IPS-18c (cell line): Measurements from ENCODE around the gene AGBL5.
A peak's percentile ranks its signal among the peaks of the same experiment; 100 is the strongest.

ENCODE experiments used
- H3K4me3 ChIP-seq: 2 replicates; pipeline ENCODE4 v1.7.0; 2013; ENCODE audit warnings: low read depth, mild to moderate bottlenecking, low read length, moderate library complexity; ENCODE audit not compliant: insufficient read depth
- H3K9me3 ChIP-seq: one replicate; pipeline ENCODE4 v1.6.1; 2013; ENCODE audit warnings: mild to moderate bottlenecking, low read length, moderate library complexity; ENCODE audit not compliant: control insufficient read depth, insufficient read depth

AGBL5 gene

DNA sequence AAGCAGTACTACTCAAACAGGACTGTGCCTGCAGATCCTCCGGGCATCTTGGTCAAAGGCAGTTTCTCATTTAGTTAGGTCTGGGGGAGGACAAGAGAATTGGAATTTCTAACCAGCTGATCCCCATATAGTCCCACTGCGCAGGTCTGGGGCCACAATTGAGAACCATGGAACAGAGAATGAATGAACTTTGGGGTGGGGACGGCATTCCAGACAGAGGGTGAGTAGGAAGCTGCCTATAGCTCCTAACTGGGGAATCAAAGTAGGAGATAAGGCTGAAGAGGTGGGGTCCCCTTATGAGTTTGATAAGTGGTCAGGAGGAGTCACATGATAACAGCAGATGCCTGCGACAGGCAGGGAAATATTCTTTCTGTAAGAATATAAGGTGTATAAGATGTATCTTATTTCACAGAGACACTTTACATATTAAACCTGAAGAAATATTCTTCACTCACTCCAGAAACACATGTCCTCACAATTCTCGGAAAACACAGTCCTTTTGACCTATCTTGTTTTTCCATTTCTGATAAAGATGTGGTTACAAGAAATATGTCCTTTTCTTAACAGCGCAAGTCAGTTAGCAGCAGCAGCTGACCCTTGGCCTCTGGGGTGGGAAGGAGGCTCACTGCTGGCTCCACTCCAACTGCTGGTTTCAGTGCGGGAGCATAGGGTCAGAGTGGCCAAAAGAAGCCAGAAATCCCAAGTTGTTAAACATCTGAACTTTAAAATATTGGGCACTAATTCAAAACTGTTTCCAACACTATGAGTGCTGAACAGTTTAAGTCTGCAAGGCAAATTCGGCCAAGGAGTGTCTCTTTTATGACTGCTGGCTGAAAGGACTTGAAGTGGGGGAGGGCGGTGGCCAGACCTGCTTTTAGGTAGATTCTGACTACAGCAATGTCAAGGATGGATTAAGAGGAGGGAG is 31.3 kb upstream of the AGBL5 start:
- H3K9me3 ChIP-seq, result no peaks in the 10 kb centered on the region

DNA sequence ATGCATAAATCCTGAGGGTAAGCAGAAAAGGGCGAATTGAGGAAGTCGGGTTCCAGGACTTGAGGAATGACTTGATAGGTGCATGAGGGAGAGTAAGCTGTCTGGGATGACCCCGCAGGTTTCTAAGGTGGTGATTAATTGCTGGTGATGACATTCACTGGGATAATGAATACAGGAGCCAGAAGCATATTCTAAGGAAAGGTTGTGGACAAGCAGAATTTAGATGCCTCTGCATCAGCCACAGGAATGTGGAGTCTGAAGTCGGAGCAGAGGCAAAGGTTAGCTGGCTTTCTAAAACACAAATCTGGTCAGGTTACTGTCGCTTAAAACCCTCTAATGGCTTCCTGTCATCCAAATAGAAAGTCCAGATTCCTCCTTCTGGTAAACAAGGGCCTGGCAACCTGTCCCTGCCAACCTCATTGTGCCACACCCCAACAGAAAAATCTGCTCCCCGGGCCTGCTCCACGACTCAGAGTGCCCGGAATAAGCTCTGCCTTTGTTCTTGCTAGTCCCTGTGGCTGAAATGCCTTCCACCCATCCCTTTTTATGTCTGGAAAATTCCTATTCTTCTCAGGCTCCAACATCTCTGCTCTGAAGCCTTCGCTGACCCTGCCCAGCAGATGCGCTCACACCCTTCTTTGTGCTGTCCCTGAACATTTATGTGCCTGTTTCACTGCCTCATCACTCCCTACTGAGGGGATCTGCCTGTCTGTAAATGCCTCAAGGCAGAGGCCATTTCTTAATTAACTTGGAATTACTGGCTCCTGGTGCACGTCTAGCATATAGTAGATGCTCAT is 30.0 kb upstream of the AGBL5 start:
- H3K4me3 ChIP-seq, result no peak overlapping the region

More for the DNA sequence above, 31.3 kb upstream of the AGBL5 start:
- no peak overlapping the region for H3K4me3 ChIP-seq

DNA sequence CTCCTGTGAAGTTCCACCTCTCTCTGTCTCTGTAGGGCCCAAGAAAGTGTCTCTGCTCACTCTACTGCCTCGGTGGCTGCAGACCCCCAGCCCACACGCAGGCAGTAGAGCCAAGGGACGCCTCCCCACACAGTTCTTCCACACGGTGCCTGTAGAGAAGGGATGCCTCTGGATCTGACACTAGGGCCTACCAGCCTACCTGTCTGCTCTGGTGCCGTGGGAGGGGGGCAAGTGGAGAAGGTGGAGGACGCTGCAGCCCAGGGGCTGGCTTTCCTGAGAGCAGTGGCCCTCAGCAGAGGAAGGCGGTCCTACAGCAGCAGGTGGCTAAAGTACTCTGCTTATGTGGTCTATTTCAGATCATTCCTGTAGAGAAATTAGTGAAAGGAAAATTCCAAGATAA is 27.7 kb upstream of the AGBL5 start:
- H3K4me3 ChIP-seq, result no peak overlapping the region
- H3K9me3 ChIP-seq, result no peaks in the 10 kb centered on the region

More for the DNA sequence above, 30.0 kb upstream of the AGBL5 start:
- no peaks in the 10 kb centered on the region for H3K9me3 ChIP-seq

DNA sequence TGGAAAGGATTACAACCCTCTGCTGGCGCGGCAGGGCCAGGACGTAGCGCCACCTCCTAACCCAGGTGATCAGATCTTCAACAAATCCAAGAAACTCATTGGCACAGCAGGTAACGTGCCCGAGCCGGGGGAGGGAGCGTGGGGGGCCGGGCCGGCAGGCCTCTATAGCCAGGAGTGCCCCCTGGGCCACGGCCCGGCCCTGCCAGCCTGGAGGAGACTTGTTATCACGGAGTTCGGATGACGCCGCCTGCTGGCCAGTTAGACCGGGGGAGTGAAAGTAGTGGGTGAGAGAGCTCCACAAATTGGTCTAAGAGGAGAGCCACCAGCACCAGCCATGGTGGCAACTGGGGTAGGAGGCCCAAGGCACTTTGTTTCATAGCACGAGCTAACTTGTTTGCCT is 27.3 kb upstream of the AGBL5 start:
- Histone ChIP-seq H3K9me3 (no peaks in the 10 kb centered on the region), H3K4me3 (no peak overlapping the region)

GRCh38 chr2:27024812-27025211 is 26.7 kb upstream of the AGBL5 start:
- Histone ChIP-seq H3K4me3 (no peak overlapping the region), H3K9me3 (no peaks in the 10 kb centered on the region)

DNA sequence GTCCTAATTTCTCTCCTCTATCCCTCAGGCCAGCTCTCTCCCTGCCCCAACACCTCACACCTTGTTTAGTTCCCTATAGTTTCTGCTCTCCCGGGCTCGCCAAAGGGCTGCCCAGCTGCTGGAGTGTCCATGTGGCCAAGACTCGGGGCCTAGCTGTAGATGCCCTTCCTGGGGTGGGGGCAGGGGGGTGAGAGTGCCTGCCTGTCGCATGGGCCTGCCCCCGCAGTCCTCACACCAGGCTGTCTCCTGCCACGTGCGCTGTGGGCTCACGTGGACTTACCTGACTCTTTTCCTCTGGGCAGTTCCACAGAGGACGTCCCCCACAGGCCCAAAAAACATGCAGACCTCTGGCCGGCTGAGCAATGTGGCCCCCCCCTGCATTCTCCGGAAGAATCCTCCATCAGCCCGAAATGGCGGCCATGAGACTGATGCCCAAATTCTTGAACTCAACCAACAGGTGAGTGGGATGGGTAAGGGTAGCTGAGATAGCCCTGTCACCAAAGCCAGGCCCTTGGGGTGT is 26.1 kb upstream of the AGBL5 start:
- Histone ChIP-seq H3K4me3 (no peak overlapping the region), H3K9me3 (no peaks in the 10 kb centered on the region)

GRCh38 chr2:27025861-27026851 is 25.3 kb upstream of the AGBL5 start:
- Histone ChIP-seq H3K4me3 (no peak overlapping the region), H3K9me3 (no peaks in the 10 kb centered on the region)

GRCh38 chr2:27027211-27027651 is 24.2 kb upstream of the AGBL5 start:
- no peaks in the 10 kb centered on the region for H3K9me3 ChIP-seq
- no peak overlapping the region for H3K4me3 ChIP-seq

- no peak overlapping the region for H3K4me3 ChIP-seq
- H3K9me3 ChIP-seq, result no peaks in the 10 kb centered on the region
These were observed 22.4 kb upstream of the AGBL5 start for GRCh38 chr2:27029051-27029450.

GRCh38 chr2:27032495-27033252 is 18.8 kb upstream of the AGBL5 start, which contains the start of gene TMEM214:
TSS of gene TMEM214 (plus strand) at chr2:27032965. CDS start at chr2:27033016, 51 bp downstream.
- Histone ChIP-seq H3K9me3 (no peaks in the 10 kb centered on the region), H3K4me3 (peak within 1 kb of the TSS; percentile 93)

DNA sequence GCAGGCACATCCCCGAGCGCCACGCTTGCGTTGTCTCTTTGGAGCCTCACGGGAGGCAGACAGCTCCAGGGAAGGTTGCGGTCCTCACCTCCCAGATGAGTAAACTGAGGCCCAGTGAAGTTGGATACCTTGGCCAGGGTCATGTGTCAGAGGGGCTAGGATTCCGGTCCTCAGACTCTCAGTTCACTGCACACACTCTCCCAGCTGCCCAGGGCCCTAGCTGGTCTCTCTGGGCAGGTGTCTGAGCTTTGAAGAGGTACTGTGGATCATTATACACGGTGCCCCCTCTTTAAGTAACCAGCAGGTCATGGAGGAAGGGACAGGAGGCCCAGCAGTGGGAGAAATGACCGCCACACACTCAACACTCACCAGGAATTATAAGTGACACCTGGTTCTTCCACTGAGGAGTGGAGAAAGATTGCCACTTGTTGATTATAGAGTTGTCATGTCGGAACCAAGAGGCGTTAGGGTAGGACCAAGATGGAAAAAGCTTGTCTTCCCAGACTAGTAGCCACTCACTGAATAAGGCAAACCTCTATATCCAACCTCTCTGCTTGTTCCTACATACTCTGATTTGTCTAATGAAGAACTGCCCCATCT is 18.1 kb upstream of the AGBL5 start:
- peak overlapping the region; percentile 93 for H3K4me3 ChIP-seq
- H3K9me3 ChIP-seq, result no peaks in the 10 kb centered on the region

GRCh38 chr2:27038012-27038411 is 13.5 kb upstream of the AGBL5 start:
- Histone ChIP-seq H3K9me3 (no peaks in the 10 kb centered on the region), H3K4me3 (no peak overlapping the region)

- Histone ChIP-seq H3K9me3 (no peaks in the 10 kb centered on the region), H3K4me3 (no peak overlapping the region)
These were observed 12.7 kb upstream of the AGBL5 start for GRCh38 chr2:27038631-27039339.

- Histone ChIP-seq H3K4me3 (no peak overlapping the region), H3K9me3 (no peaks in the 10 kb centered on the region)
These were observed 12.0 kb upstream of the AGBL5 start for GRCh38 chr2:27039426-27039825.

DNA sequence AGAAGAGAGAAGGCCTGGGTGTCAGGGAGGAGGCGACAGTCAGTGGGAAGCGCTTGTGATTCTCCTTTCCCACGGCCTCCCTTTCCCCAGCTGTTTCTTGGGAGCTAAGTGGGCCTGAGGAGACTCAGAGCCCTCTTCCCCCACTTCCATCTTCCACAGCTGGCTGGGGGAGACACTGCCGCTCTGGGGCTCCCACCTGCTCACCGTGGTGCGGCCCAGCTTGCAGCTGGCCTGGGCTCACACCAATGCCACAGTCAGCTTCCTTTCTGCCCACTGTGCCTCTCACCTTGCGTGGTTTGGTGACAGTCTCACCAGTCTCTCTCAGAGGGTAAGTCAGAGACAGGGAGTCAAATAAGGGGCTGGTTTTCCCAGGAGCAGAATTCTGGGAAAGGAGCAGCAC is 11.6 kb upstream of the AGBL5 start:
- Histone ChIP-seq H3K9me3 (no peaks in the 10 kb centered on the region), H3K4me3 (no peak overlapping the region)
